HG02642 (cell line): ENCODE measurements around the gene PRCC.

Experiments
- ATAC-seq: cut with Tn5 transposase; IDR thresholded peaks from one replicate; pipeline ENCODE4 v1.9.1; 2021; ENCODE audit warnings: mild to moderate bottlenecking; ENCODE audit not compliant: unreplicated experiment, poor library complexity

Gene PRCC

GRCh38 chr1:156836892-156837291 is 69.6 kb downstream of the PRCC start:
- no peak for ATAC-seq

- no peak for ATAC-seq
Observed at GRCh38 chr1:156838972-156839371, 71.6 kb downstream of the PRCC start.

- no peak for ATAC-seq
Observed at GRCh38 chr1:156839426-156840109, 72.2 kb downstream of the PRCC start.

- no peak for ATAC-seq
Observed at GRCh38 chr1:156840186-156840897, 73.0 kb downstream of the PRCC start.

- no peak for ATAC-seq
Observed at GRCh38 chr1:156840898-156841279, 73.6 kb downstream of the PRCC start.

GRCh38 chr1:156841295-156841855 is 74.0 kb downstream of the PRCC start:
- ATAC-seq = no peak

- no peak for ATAC-seq
Observed at GRCh38 chr1:156842618-156843300, 75.4 kb downstream of the PRCC start.

GRCh38 chr1:156844102-156844501 is 76.8 kb downstream of the PRCC start:
- ATAC-seq = no peak

- no peak for ATAC-seq
Observed at GRCh38 chr1:156844638-156845037, 77.3 kb downstream of the PRCC start.

GRCh38 chr1:156845055-156845952 is 78.0 kb downstream of the PRCC start:
- no peak for ATAC-seq

- ATAC-seq = no peak
Observed at GRCh38 chr1:156845953-156846545, 78.7 kb downstream of the PRCC start.

GRCh38 chr1:156846643-156847042 is 79.3 kb downstream of the PRCC start:
- ATAC-seq = no peak

- no peak for ATAC-seq
Observed at GRCh38 chr1:156847591-156848460, 80.5 kb downstream of the PRCC start.

GRCh38 chr1:156848461-156849150 is 81.3 kb downstream of the PRCC start:
- ATAC-seq = no peak

- ATAC-seq = no peak
Observed at GRCh38 chr1:156849151-156849496, 81.8 kb downstream of the PRCC start.
